Epithelial cell of esophagus (primary cell): Measurements from ENCODE around the gene PAK1IP1.

Experiments
- DNase-seq: peaks from one replicate; pipeline ENCODE4 v3.0.0; 2010; ENCODE audit warnings: low read depth
- H3K4me3 ChIP-seq: 2 replicates; pipeline ENCODE4 v1.5.1; 2011; ENCODE audit warnings: mild to moderate bottlenecking, low read length, control low read depth
- CTCF ChIP-seq: IDR thresholded peaks from 2 replicates; pipeline ENCODE4 v1.5.1; 2011; ENCODE audit warnings: low read depth, mild to moderate bottlenecking, low read length, control low read depth, inconsistent platforms; ENCODE audit not compliant: insufficient read depth; ENCODE audit errors: missing control alignments

The PAK1IP1 gene

GRCh38 chr6:10684618-10685017, 10.2 kb upstream of the PAK1IP1 start:
- no peak overlapping the region for H3K4me3 ChIP-seq
- no peak for DNase-seq
- TF ChIP-seq CTCF, result no peak

GRCh38 chr6:10685092-10685915, 9.5 kb upstream of the PAK1IP1 start:
- DNase-seq, result no peak
- TF ChIP-seq CTCF, result no peak
- no peak overlapping the region for H3K4me3 ChIP-seq

GRCh38 chr6:10686901-10687300, 7.9 kb upstream of the PAK1IP1 start:
- no peak overlapping the region for H3K4me3 ChIP-seq
- no peak for TF ChIP-seq CTCF
- DNase-seq, result no peak

- TF ChIP-seq CTCF, result no peak
Measured at GRCh38 chr6:10687582-10687981, 7.2 kb upstream of the PAK1IP1 start.

GRCh38 chr6:10690651-10691445, 3.9 kb upstream of the PAK1IP1 start:
- no peak for TF ChIP-seq CTCF
- DNase-seq, result peak; percentile 48
- H3K4me3 ChIP-seq, result peak overlapping the region; percentile 0

More at GRCh38 chr6:10687582-10687981, 7.2 kb upstream of the PAK1IP1 start:
- no peak overlapping the region for H3K4me3 ChIP-seq
- no peak for DNase-seq

- no peak for TF ChIP-seq CTCF
- H3K4me3 ChIP-seq, result peak overlapping the region; percentile 88
- peak; percentile 71 for DNase-seq
Measured at GRCh38 chr6:10692965-10693538, 1.7 kb upstream of the PAK1IP1 start.
